NCI-H2081 (cell line): ENCODE measurements around the gene PRKAR1B.
A peak's percentile ranks its signal among the peaks of the same experiment; 100 is the strongest.

Experiments
- DNase-seq, 2 experiments: peaks; one replicate each; lab custom pipeline; 2025; lab: John Stamatoyannopoulos, UW

PRKAR1B gene

GRCh38 chr7:540997-541396 lies 186.1 kb downstream of the PRKAR1B start:
- DNase-seq = no peak

GRCh38 chr7:540579-540978 lies 186.5 kb downstream of the PRKAR1B start:
- DNase-seq = no peak

DNA sequence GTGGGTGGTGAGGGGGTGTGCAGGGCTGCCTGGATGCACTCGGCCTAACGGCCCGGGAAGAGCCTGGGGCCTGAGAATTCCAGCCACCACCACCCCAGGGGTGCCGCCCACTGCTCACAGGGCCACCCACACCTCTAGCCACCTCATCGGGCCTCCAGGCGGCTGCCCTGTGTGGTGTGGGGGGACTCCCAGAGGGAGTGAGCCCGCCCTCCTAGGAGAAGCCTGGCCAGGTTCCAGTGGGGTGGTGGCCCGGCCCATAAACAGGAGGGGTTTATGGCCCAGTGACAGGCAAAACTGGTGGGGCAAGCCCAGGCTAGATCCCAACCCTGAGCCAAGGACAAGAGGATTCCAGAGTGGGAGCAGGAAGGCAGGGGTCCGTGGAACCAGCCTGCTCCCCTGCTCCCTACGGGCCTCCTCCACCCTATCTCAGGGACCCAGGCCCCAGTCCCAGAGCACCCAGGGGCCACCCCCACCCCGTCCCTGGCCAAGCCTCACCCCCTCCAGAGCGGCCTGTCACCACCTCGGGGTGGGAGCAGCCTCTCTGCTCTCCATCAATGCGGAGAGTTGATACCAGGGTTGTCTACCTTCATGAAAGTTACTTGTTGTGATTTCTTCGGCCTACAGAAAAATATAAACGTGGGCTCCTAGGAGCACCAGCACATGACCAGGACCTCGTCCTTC lies 187.2 kb downstream of the PRKAR1B start:
- DNase-seq = no peak

DNA sequence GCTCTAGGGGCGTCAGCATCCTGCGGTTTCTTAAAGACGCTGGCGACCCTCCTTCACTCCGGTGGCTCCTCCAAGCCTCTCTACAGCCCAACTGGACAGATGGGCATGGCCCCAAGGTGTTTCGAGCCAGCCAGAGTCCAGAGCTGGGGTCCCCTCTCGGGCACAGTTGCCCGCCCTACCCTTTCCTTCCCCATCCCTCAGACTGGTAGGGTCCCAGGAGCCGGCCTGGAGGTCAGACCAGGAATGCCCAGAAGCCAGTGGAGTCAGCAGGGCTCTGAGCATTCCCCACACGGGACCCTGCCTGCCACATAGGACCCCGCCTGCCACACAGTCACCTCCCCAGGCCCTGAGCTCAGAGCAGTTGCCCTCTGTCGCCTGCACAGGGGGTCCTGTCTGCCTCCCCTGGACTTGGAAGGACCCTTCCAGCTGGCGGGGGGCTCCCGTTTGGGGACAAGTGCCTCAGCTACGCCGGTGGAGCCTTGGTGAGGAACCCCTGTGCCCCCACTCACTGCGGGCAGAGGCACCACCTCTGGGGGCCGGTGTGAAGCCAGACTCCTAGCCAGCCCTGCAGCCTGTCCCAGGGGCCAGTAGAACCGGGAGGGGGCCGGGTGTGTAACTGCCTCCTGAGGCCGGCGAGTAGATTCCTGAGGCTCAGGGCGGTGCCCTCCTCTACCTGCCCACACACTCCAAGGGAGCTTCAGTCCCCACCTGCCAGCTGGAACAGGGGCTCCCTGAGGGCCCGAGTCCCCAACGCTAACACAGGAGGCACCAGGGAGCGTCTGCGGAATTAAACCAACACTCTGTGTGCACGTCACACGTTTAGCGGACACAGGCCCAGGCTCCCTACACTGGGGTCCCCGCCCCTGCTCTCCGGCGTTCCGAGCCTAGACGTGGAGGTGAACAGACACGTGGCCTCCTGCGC lies 188.1 kb downstream of the PRKAR1B start:
- no peak for DNase-seq

- no peak for DNase-seq
Measured at GRCh38 chr7:537911-538634, 189.0 kb downstream of the PRKAR1B start.

- no peak for DNase-seq
Measured at GRCh38 chr7:536231-536630, 190.8 kb downstream of the PRKAR1B start.

DNA sequence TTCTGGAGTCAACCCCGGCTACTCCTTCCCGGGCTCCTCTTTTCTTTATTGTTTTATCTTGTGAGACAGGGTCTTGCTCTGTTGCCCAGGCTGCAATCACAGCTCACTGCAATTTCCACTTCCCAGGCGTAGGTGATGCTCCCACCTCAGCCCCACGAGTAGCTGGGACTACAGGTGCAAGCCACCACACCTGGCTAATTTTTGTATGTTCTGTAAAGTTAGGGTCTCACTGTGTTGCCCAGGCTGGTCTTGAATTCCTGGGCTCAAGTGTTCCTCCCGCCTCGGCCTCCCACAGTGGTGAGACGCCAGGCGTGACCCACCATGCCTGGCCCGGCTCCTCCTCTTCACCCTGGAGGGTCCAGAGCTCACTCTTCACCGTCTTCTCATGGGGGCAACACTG lies 192.1 kb downstream of the PRKAR1B start:
- no peak for DNase-seq

DNA sequence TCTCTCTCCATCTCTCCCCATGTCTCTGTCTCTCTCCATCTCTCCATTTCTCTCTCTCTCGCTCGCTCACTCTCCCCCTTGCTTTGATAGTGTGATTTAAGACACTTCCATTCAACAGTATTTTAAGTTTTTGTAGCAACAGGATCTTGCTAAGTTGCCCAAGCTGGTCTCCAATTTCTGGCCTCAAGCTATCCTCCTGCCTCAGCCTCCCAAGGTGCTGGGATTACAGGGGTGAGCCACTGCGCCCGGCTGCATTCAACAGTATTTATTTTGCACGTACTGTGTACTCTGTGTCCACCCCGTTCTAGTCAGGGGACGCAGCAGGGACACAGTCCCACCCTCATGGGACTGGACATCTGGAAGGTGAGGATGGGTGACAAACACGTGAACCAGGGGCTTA lies 193.0 kb downstream of the PRKAR1B start:
- DNase-seq = no peak

DNA sequence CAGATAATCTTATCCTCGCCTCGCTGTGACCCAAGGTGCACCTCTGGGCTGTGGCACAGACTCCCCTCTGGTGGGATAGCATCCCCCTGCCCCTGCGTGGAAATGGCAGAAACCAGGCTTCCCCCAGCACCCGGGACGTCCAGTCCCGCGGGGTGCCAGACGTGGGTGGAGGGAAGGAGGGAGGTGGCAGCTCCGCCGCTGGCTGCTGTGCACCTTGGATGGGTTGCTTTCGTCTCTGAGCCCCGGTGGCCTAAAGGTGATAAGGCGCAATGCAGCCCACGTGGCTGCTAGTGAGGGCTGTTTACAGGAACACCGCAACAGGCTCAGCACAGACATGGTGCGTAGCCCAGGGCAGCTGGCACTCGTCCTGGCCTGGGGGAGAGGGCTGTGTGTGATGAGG lies 193.8 kb downstream of the PRKAR1B start:
- DNase-seq = no peak

DNA sequence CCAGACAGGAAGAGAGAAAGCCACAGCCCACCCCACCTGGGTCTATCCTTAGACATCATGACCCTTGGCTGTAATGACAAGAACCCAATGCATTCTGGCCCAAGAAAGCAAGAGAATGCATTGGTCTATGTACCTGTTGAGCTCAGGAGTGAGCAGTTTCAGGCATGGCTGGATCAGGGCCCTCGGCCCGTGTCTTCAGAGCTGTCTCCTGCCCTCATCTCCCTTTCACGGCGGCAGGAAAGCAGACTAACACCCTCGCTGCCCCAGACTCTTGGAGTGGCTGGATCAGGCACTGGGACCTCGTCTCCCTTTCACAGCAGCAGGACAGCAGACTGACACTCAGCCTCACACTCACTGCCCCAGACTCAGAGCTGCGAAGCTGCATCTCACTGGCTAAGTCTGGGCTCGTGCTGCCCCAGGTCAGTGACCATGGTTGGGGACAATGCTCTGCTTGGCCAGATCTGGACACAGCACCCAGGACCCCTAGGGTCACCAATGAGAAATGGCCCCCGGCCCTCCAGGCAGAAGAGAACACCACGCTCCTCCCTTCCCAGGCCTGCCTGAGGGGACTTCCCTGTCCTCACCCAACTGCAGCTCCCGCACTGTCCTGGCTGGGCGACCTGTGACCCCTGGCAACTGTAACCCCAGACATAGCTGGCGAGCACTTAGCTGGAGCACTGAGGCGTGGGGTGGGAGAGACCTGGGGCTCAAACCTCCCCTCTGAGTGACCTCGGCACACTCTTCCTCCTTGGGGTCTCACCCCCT lies 194.5 kb downstream of the PRKAR1B start:
- no peak for DNase-seq

- no peak for DNase-seq
Measured at GRCh38 chr7:531777-532176, 195.3 kb downstream of the PRKAR1B start.

- DNase-seq = no peak
Measured at GRCh38 chr7:528451-528850, 198.6 kb downstream of the PRKAR1B start.

- DNase-seq = no peak
Measured at GRCh38 chr7:527723-528122, 199.4 kb downstream of the PRKAR1B start.

DNA sequence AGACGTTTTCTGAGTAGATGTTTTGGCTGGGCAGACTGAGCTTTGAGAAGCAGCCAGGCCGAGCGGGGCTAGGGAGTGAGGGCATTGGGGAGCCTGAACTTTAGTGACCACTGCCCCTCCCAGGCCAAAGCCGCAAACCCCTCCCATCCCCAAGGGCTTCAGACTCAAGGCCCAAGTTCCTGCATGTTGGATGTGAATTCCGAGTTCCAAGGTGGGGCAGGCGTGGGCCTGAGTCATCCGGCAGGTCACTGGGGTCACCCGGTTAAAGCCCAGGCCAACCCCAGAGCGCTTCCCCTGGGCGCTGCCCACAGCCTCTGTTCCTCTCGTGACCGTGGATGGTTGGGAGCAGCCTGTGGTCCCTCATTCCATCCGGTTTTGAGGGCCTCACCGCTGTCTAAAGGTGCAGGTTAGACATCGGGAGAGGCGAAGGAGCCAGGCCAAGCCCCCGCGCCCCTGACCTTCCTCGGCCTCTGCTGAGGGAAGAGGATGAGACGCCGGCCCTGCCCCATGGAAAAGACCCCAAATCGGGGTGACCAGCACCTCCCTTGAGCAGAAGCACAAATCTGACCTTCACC lies 200.5 kb downstream of the PRKAR1B start:
- DNase-seq = no peak

- DNase-seq = no peak
Measured at GRCh38 chr7:525740-526139, 201.3 kb downstream of the PRKAR1B start.

DNA sequence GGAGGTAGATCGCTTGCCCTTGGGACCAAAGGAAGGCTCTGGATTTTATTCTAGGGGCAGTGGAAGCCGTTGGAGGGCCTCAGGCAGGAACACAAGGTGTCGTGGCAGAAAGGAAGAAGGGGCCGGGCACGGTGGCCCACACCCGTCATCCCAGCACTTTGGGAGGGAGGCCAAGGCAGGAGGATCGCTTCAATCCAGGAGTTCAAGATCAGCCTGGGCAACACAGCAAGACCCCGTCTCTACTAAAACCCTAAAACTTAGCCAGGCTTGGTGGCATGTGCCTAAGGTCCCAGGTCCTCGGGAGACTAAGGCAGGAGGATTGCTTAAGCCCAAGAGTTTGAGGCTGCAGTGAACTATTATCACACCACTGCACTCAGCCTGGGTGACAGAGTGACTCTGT lies 202.3 kb downstream of the PRKAR1B start:
- DNase-seq = no peak

- DNase-seq = no peak
Measured at GRCh38 chr7:523347-524336, 203.4 kb downstream of the PRKAR1B start.

DNA sequence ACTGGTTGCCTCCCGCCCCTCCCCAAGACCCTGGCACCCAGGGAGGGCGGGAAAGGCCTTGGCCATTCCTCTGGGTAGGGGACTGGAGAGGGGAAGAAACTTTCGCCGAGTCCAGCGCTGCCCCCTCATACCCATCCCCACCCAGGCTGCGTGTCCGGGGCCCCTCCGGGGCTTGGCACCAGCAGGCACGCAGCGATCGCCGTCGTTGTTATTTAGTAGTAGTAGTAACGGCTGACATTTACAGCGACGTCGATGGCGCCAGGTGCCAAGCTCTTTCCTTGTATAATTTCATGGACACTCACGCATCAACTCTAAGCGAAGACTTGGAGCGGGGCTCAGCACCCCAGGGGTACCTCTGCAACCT lies 204.1 kb downstream of the PRKAR1B start:
- no peak for DNase-seq

DNA sequence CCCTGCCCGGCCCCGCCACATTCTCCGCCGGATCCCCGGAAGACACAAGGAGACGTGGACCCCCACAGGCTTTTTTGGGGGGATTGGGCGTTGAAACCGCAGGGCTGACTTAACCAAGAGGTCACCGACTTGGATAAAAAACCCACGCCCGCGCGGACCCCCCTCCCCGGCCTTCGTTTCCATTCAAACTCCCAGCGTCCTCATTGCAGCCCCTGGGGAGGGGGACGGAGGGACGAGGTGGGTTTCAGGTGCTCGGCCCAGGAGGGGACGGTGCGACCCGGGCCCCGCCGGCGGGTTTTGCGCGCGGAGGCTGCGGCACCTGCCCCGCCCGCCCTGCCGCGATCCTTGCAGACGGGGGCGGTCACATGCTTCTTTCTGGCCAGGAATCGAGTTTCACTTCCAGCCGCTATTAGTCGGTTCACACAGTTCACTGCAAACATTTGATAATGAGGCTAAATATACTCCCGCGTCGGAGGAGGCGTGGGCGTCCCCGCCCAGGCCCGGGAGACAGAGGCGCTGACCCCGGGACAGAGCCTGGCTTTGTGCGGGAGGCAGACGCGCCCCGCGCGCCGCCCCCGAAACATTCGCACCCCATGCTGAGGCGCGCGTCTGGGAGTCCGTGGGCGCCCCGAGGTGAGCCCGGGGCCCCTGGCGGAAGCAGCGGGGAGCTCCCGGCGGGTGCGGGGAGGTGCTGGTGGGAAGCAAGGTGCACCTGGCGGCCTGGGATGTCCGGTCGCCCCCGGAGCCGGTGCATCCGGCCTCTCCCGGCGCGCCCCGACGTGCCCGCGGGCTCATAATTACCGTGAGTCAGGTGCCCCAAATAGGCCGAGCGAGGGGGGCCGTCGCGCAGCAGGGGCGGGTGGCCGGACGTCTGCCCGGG lies 204.8 kb downstream of the PRKAR1B start:
- peak in 1 of 2 experiments; percentile 51 for DNase-seq
